ENCODE data around the gene HSD17B3.

GRCh38 chr9:96331236-96331947 lies 29.4 kb upstream of the HSD17B3 start:
- no peak for TF ChIP-seq CTCF (IDR thresholded peaks at IDR 0.05)
- no peak for TF ChIP-seq POLR2A (IDR thresholded peaks at IDR 0.05)

All from uterus (tissue), 2 donors.